Ishikawa (cell line): ENCODE results near the gene DOCK3.

ENCODE experiments used
- CEBPB ChIP-seq: IDR thresholded peaks from 2 replicates; pipeline ENCODE4 v1.6.1; 2012
- CREB1 ChIP-seq: IDR thresholded peaks from 2 replicates; pipeline ENCODE4 v1.6.1; 2012; ENCODE audit warnings: low read depth
- EGR1 ChIP-seq: IDR thresholded peaks from 2 replicates; pipeline ENCODE4 v1.6.1; 2012
- EP300 ChIP-seq: IDR thresholded peaks from 2 replicates; pipeline ENCODE4 v1.6.1; 2012; ENCODE audit warnings: borderline replicate concordance
- FOXM1 ChIP-seq: IDR thresholded peaks from 2 replicates; pipeline ENCODE4 v1.6.1; 2012; ENCODE audit warnings: low read depth, borderline replicate concordance
- NFIC ChIP-seq: IDR thresholded peaks from 2 replicates; pipeline ENCODE4 v1.6.1; 2012
- RAD21 ChIP-seq: IDR thresholded peaks from 2 replicates; pipeline ENCODE4 v1.6.1; 2012; ENCODE audit warnings: low read depth
- REST ChIP-seq: IDR thresholded peaks from 2 replicates; pipeline ENCODE4 v1.6.1; 2012; ENCODE audit warnings: low read depth, mild to moderate bottlenecking
- TAF1 ChIP-seq: IDR thresholded peaks from 2 replicates; pipeline ENCODE4 v1.6.1; 2012; ENCODE audit warnings: low read depth, mild to moderate bottlenecking
- TCF12 ChIP-seq: IDR thresholded peaks from 2 replicates; pipeline ENCODE4 v1.6.1; 2012; ENCODE audit warnings: low read depth
- TEAD4 ChIP-seq: IDR thresholded peaks from 2 replicates; pipeline ENCODE4 v1.6.1; 2012
- YY1 ChIP-seq: IDR thresholded peaks from 2 replicates; pipeline ENCODE4 v1.6.1; 2012; ENCODE audit warnings: low read depth
- TF ChIP-seq, protein P1 (sequence below): IDR thresholded peaks from 2 replicates; pipeline ENCODE4 v1.6.1; 2012
- TF ChIP-seq, protein P2 (sequence below): IDR thresholded peaks from 2 replicates; pipeline ENCODE4 v1.6.1; 2012

- TF ChIP-seq EP300 (0 out of 2 replicates have a peak, but pooled peaks have one; percentile 9), EGR1 (peak; percentile 45), CEBPB (no peak), CREB1 (peak; percentile 77), TAF1 (peak; percentile 88), RAD21 (no peak), REST (no peak), NFIC (no peak), TEAD4 (no peak), FOXM1 (no peak), TCF12 (peak; percentile 34; the same call in 1 of the 2 replicates), YY1 (peak; percentile 99)
- TF ChIP-seq, protein P1, sequence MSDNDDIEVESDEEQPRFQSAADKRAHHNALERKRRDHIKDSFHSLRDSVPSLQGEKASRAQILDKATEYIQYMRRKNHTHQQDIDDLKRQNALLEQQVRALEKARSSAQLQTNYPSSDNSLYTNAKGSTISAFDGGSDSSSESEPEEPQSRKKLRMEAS = peak; percentile 65
- TF ChIP-seq, protein P2, sequence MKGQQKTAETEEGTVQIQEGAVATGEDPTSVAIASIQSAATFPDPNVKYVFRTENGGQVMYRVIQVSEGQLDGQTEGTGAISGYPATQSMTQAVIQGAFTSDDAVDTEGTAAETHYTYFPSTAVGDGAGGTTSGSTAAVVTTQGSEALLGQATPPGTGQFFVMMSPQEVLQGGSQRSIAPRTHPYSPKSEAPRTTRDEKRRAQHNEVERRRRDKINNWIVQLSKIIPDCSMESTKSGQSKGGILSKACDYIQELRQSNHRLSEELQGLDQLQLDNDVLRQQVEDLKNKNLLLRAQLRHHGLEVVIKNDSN = peak; percentile 2; the same call in 1 of the 2 replicates
Measured at GRCh38 chr3:51384726-51385473, 710.2 kb downstream of the DOCK3 start, which contains the start of gene MANF.
